ENCODE data around the gene C1QBP. TPM values are rescaled to one million over a fixed set of nuclear protein-coding genes. Genes with fewer than 3 reads are reported as not detected.

The C1QBP gene
- total and polyA plus RNA-seq, 2 of the 8 experiments (the other 6 are each of a cell fraction or from before 2014, with no cell fraction given) = 355 to 454 TPM

GRCh38 chr17:5478992-5479391 lies 40.0 kb upstream of the C1QBP start:
- Histone ChIP-seq H2AFZ (ENCODE audit: low read length) (no peak overlapping the region), H3K9ac (replicated peaks in 1 of 4; ENCODE audit: extremely low read depth in 1 of 4, low read depth in 3 of 4, low read length in 3 of 4) (no peak overlapping the region), H3K4me3 (ENCODE audit: extremely low read depth in 1 of 4, insufficient read depth in 2 of 4, low read depth in 3 of 4, low read length in 4 of 4) (no peak overlapping the region), H4K91ac (replicated peaks; ENCODE audit: insufficient read length, low read length) (no peak overlapping the region), H4K8ac (ENCODE audit: extremely low read depth, insufficient read depth, low read length) (no peak overlapping the region), H3K79me2 (ENCODE audit: control insufficient read depth in 1 of 2, insufficient read depth in 2 of 2, low read length in 2 of 2) (peaks cover 0 to 31% of the 10 kb centered on the region in 2 experiments; a peak in 2 of 4 replicates), H3K9me3 (ENCODE audit: insufficient read depth in 2 of 2, low read depth in 1 of 2, low read length in 1 of 2) (no peaks in the 10 kb centered on the region), H2BK5ac (ENCODE audit: low read depth, low read length) (no peak overlapping the region), H3K4me2 (ENCODE audit: insufficient read depth in 1 of 2, low read depth in 2 of 2, low read length in 2 of 2) (no peak overlapping the region), H3K14ac (ENCODE audit: insufficient read length) (no peak overlapping the region), H3K23ac (ENCODE audit: insufficient read length) (no peak overlapping the region), H3K4ac (replicated peaks; ENCODE audit: insufficient read length, low read depth, low read length) (no peak overlapping the region), H2AK5ac (ENCODE audit: low read depth, low read length) (no peak overlapping the region), H4K20me1 (replicated peaks in 1 of 2; ENCODE audit: control insufficient read depth in 1 of 2, insufficient read depth in 2 of 2, low read length in 2 of 2) (peaks cover 2 to 4% of the 10 kb centered on the region in 2 experiments), H3K36me3 (ENCODE audit: control insufficient read depth in 2 of 4, insufficient read depth in 4 of 4, low read length in 3 of 4) (peaks cover 27 to 82% (median 51%) of the 10 kb centered on the region in 4 experiments), H3K4me1 (replicated peaks in 1 of 4; ENCODE audit: control insufficient read depth in 3 of 4, insufficient read depth in 4 of 4, low read length in 3 of 4) (no peaks in the 10 kb centered on the region), H3K27me3 (replicated peaks in 1 of 4; ENCODE audit: control insufficient read depth in 3 of 4, extremely low read depth in 1 of 4, insufficient read depth in 3 of 4, low read length in 3 of 4) (no peaks in the 10 kb centered on the region), H3K23me2 (ENCODE audit: low read depth, low read length) (no peaks in the 10 kb centered on the region), H3K79me1 (ENCODE audit: low read depth, low read length) (peaks cover 5% of the 10 kb centered on the region; the same call in 1 of the 2 replicates), H2BK20ac (ENCODE audit: low read length) (no peak overlapping the region), H2BK12ac (ENCODE audit: low read depth, low read length) (no peak overlapping the region), H4K5ac (ENCODE audit: insufficient read length, low read depth, low read length) (no peak overlapping the region), H3K27ac (ENCODE audit: low read depth, low read length) (no peak overlapping the region), H3K18ac (ENCODE audit: extremely low read depth, low read length) (no peak overlapping the region), H2BK15ac (ENCODE audit: low read length) (no peak overlapping the region), H2BK120ac (replicated peaks; ENCODE audit: low read depth, low read length) (no peak overlapping the region), H3K56ac (replicated peaks; ENCODE audit: insufficient read length, low read depth, low read length) (no peak overlapping the region)
- FAIRE-seq (no peak), DNase-seq (ENCODE audit: low read depth in 1 of 2, low spot score in 2 of 2) (no peak)
- ChIA-PET POLR2A (ENCODE audit: partially characterized antibody) (interaction anchor here (1.5 to 1.9 kb wide), 2 partner anchors 8 to 45 kb away, joined by 3 to 7 read pairs; partner anchors contain the start of genes DERL2 and MIS12), CTCF (ENCODE audit: partially characterized antibody) (no interaction called here)
- no peak for TF ChIP-seq CEBPB (IDR thresholded peaks at IDR 0.05; ENCODE audit: low read depth, low read length)
- no peak for TF ChIP-seq EGR1 (IDR thresholded peaks at IDR 0.05; ENCODE audit: borderline replicate concordance, low read depth, low read length)
- TF ChIP-seq ATF3 (IDR thresholded peaks at IDR 0.05; ENCODE audit: insufficient read depth, low read depth, low read length) = no peak
- no peak for TF ChIP-seq NANOG (IDR thresholded peaks at IDR 0.05; ENCODE audit: insufficient read depth, low read depth, low read length, poor library complexity, severe bottlenecking)
- no peak for TF ChIP-seq JUN (IDR thresholded peaks at IDR 0.05; ENCODE audit: low read depth, low read length)
- no peak for TF ChIP-seq SIX5 (IDR thresholded peaks at IDR 0.05; ENCODE audit: low read depth, low read length)
- no peak for TF ChIP-seq E2F6 (IDR thresholded peaks at IDR 0.05)
- no peak for TF ChIP-seq PHF8 (conservative IDR thresholded peaks at IDR 0.05; ENCODE audit: low read depth, low read length)
- no peak for TF ChIP-seq SIN3A (conservative IDR thresholded peaks at IDR 0.05 in 1 of 2, IDR thresholded peaks at IDR 0.05 in 1 of 2; ENCODE audit: low read depth in 1 of 2, low read length in 2 of 2)
- 86% methylated on average over 4 of the region's 4 CpGs; no CpG with 5 or more reads in 1 of the 2 experiments for WGBS, 2 experiments (ENCODE audit: extremely low coverage in 1 of 2, insufficient coverage in 1 of 2, insufficient read length in 1 of 2, insufficient replicate concordance in 2 of 2, low coverage in 1 of 2, low lambda C conversion rate in 2 of 2, missing lambda C conversion rate in 1 of 2)

Data from H1 (cell line).